AML-193 (cell line): ENCODE measurements around the gene COL24A1.

Source experiments
- DNase-seq, 2 experiments: peaks; one replicate each; lab custom pipeline; 2025; lab: John Stamatoyannopoulos, UW

COL24A1 gene

DNA sequence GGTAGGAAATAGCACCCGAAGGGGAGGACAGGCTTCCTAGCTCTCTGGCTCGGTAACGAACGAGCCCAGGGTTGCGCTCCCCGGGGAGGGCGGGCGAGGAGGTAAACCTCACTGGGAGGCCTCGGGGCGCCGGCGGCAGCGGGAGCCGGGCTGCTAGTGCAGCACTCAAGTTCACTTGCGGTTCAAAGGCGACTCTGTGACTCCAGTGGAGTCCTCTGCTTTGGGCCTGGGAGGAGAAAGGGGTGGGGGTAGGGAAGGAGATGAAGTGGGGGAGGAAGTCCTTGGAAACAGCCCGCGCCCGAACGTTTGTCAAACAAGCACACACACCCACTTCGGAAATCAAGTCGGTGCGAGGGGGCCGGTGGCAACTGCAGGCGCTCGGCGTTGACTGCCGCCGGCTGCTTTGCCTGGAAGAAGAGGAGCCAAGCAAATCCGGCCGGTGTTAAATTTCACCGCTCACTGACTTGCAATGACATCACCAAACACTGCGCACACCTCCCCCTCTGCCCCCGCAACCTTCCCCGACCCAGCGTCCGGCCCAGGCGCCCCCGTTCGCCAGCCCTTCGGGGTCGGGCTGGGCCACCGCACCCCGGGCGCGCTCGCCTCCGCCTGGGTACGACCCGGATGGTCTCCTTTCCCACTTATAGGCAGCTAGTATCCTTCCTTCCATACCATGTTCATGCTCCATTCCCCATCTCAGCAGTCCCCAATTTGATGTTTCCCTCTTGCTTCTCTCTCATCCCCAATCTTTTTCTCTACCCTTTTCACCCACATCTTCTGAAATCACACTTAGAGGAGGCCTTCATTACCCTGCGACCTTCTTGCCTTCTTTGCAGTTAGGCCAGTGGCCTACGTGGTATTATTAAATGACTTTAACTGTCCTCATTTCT, at the start of gene COL24A1:
Gene COL24A1, minus strand, starts transcription at position 207 of the 890 bp plus-strand sequence. CDS start 376 bp downstream, outside the sequence.
- peak in 1 of 2 experiments; percentile 37 for DNase-seq

GRCh38 chr1:86205741-86206140, 49.2 kb upstream of the COL24A1 start:
- DNase-seq = no peak

- DNase-seq = no peak
Measured at GRCh38 chr1:86202552-86203340, 46.2 kb upstream of the COL24A1 start.

GRCh38 chr1:86201311-86201710, 44.7 kb upstream of the COL24A1 start:
- DNase-seq = no peak

DNA sequence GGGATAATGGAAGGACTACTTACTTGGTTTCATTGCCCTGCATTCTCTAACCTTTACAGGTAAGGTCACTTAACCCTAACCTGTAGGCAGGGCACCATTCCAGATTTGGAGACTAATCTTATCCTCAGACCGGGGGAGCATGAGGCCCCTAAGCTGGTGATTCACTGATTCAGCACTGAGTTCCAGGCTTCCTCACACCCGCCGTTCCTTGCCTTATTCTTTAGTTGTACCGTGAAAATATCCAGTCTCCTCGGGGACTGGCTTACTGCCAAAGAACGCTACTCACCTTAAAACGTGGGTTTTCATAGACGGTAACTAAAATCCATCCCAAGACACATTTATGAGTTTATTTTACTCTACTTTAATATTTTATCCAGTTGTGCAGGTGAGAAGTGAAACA, 44.3 kb upstream of the COL24A1 start:
- DNase-seq = no peak

- no peak for DNase-seq
Measured at GRCh38 chr1:86197206-86197855, 40.8 kb upstream of the COL24A1 start.

DNA sequence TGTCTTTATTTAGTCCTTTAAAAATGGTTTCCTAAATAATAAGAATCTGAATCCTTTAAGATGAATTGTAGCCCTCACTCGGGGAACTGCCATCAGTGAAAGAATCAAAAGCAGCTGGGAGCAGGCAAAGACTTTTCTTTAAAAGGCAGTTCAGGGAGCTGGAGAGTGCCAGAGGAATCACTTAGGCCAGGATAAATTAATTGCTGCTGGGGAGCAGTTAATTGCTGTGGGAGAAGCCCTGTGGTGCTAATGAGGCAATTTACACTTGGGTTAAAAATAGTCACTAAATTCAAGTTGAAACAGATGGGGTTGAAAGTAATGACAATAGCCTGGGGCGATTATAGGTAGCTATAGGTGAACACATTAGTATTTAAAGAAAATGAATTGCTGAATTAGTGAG, 38.7 kb upstream of the COL24A1 start:
- no peak for DNase-seq

DNA sequence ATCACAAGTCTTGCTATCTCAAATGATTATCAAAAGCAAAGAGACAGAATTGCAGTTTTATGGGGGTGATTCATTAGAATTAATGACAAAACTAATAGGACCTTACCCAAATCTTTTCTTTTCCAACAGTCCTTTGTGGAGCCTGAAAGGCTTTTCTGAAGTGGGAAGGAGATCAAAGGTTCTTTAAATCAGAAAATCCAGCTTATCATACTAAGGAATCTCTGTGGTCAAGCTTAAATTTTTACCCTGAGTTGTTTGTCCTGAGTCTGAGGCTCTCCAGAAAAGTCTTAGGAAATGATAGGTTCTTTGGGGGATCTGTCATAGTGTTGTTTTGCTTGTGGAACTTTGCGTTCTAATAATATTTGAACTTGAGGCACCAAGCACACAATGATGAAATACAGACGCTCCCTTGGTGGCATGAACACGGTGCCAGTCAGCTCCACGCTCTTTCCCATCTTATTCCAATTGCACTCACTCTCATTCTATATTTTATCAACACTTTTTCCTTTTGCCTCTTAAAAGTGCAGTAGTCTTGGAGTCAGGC, 38.0 kb upstream of the COL24A1 start:
- DNase-seq = no peak

DNA sequence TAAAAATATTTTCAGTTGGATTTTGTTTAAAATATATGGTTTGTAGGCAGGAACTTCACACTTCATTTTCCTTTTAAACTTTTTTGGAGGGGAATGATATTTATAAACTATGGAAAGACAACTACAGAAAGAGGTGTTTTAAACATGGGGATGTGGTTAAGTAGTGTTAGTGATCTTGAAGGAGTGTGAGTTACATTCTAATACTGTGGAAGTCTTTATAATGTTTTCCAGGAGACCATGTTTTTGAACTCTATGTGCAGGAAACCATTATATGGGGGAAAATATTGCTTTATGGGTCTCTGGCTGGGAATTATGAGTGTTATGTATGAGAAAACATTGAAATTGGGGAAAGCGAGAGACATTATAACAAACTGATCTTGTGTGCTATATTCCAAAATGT, 35.8 kb upstream of the COL24A1 start:
- DNase-seq = no peak

- no peak for DNase-seq
Measured at GRCh38 chr1:86191958-86192357, 35.4 kb upstream of the COL24A1 start.

DNA sequence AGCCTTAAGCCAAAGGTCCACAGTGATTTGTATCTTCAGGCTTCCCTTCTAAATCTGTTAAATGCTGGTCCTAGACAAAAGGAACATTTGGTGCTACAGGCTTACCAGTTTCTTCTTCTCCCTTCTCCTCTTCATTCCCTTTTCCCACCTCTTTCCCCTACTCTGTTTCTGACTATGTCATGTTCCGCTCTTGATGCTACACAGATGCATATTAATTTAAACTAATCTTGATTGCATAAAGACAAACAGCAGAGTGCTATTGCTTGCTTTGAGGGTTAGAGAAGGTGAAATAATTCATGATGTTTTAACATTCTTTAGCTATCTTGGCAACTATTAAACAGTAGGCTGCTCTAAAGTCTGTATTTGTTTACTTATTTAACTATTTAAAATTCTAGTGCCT, 34.3 kb upstream of the COL24A1 start:
- DNase-seq = no peak

DNA sequence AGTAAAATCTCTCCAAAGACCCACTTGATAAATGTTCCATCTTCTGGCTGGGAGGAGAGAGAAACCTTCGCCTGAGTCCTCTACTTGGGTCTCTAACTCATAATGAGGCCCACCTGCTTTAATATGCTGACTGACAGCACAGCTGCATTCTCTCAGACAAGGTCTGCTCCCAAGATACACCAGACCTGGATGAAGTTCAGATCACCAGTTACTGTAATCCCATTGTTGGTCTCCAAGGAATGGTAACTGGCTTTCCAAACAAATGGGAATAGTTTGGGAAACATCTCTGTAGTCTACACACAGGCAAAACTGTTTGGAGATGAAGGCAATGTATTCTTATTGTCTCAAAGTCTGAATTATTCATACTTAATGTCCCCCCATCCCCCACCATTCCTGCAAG, 27.9 kb upstream of the COL24A1 start:
- DNase-seq = no peak

GRCh38 chr1:86183810-86184209, 27.2 kb upstream of the COL24A1 start:
- no peak for DNase-seq

GRCh38 chr1:86176226-86176625, 19.7 kb upstream of the COL24A1 start:
- DNase-seq = no peak

DNA sequence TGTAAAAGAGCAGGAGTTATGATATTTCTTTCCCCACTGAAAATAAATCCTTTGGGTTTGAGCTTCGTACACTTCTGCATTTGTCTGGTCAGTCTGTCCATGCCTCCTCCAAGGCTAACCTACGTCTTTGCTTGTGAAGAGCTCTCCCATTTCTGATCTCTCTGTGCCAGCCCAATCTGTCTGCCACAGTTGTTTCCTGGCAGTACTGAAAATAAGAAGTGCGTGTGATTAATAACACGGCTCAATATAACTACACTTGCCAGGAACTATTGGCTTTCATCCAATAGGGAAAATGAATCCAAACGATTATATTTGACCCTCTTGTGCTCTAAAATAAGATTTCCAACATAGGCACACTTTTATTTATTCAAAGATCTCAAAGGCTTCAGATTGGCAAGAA, 19.2 kb upstream of the COL24A1 start:
- DNase-seq = no peak

DNA sequence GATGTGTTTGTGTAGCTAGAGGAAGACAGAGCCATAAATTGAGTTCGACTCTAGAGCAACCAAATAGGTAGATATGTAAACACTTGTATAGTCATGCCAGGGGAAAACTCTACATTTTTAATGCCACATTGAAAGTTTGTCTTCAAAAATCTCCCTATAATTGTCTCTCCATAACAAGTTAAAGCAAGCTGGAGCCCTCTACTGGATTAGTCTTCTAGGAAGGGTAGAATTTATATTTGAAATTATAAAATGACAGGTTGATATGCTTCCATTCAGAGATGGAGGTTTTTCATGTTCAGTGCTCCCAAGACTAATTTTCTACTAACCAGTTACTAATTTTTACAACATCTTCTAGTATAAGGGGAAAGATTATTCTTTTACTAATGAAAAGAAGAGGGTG, 13.1 kb upstream of the COL24A1 start:
- DNase-seq = no peak

GRCh38 chr1:86159800-86160199, 3.2 kb upstream of the COL24A1 start:
- DNase-seq = no peak

DNA sequence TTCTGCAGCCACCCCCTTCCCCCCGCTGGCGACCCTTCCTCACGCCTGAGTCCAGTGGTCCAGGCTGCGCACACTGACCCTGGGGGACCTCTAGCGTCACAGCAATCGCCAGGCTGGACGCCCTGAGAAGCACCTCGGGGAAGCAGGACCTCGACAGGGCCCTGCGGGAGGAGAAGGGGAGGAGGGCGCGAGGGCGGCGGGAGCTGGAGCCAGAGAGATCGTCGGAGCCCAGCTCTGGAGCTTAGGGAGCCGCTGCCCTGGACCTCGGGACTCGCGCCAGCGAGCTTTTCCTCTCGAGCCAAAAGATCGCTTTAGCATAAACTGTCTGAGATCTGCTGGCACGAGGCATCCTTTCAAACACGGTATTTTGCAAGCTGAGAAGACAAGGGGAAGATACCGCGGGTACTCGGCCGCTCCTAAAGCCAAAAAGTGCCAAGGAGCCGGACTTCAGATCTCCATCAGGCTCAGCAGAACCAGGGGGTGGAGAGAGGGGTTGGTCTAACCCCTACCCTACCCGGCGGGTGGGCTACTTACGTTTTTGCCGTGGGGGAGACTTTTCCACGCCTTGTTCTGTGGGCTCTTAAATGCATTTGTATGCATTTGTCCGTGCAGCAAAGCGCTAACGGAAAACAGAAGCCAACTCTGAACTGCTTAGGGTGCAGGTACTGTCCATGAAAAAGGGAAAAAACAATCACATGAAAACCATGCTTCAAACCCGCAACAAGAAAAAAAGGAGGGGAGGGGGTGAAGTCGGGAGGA, 586 bp downstream of the COL24A1 start:
- DNase-seq = peak in 1 of 2 experiments; percentile 35

- DNase-seq = peak; percentile 10 to 22
Measured at GRCh38 chr1:86155051-86155806, 1.3 kb downstream of the COL24A1 start.

DNA sequence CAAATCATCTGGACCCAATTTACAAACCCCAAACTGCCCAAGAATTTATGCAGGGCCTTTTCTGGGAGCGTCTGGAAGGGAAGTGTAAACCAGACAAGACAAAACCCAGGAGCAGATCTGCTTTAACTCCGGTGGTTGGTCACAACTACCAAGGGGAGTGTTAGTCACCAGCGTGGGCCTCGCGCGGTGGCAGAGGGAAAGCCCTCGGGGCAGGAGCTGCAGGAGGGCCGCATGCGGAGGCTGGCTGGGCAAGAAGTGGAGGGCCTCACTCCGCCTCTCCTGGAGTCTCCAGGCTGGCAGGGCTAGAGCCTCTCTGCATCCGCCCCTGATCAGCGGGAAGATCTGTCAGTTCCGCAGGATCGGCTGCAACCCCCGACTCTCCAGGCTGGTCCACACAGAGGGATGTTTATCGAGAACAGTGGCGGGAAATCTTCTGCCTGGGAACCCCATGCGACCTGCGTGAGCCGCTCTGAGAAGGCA, 2.0 kb downstream of the COL24A1 start:
- DNase-seq = peak in 1 of 2 experiments; percentile 13

DNA sequence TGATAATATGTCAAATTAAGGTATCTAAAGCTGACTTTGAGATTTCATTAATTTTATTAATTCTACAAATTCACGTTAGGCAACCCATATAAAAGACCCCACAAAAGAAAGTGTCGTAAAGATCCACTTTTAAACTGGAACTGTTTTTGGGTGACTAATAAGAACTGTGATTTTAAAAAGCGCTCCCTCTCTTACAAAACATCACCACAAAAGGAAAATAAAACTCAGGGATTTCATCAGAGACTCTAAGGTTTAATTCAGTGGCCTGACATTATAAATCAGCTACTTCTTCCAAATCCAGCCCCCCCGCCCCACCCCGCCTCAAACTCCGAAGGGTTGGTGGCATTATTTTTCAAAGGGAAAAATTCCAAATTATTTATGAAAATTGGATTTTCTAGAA, 2.7 kb downstream of the COL24A1 start:
- no peak for DNase-seq
